Measurements from ENCODE around the gene UBALD1.

The UBALD1 gene

DNA sequence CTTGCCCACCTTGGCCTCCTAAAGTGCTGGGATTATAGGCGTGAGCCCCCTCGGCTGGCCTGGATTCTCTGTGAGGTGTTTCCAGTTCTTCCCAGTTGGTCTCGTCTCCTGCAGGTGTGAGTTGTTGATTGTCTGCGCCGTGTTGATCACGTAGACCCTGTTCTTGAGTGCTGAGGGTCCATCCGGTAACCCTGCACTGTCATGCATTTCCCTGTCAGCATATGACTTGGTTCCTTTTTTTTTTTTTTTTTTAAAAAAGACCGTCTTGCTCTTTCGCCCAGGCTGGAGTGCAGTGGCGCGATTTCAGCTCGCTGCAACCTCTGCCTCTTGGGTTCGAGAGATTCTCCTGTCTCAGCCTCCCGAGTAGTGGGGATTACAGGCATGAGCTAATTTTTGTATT is 27.2 kb upstream of the UBALD1 start:
- DNase-seq, result no peak

DNA sequence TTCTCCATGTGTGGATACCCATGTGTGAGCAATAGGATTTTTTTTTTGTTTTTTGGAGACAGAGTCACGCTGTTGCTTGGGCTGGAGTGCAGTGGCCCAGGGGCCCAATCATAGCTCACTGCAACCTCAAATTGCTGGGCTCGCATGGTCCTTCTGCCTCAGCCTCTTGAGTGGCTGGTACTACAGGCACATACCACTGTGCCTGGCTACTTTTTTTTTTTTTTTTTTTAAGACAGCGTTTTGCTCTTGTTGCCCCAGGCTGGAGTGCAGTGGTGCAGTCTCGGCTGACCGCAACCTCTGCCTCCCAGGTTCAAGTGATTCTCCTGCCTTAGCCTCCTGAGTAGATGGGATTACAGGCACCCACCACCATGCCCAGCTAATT is 26.6 kb upstream of the UBALD1 start:
- no peak for DNase-seq

DNA sequence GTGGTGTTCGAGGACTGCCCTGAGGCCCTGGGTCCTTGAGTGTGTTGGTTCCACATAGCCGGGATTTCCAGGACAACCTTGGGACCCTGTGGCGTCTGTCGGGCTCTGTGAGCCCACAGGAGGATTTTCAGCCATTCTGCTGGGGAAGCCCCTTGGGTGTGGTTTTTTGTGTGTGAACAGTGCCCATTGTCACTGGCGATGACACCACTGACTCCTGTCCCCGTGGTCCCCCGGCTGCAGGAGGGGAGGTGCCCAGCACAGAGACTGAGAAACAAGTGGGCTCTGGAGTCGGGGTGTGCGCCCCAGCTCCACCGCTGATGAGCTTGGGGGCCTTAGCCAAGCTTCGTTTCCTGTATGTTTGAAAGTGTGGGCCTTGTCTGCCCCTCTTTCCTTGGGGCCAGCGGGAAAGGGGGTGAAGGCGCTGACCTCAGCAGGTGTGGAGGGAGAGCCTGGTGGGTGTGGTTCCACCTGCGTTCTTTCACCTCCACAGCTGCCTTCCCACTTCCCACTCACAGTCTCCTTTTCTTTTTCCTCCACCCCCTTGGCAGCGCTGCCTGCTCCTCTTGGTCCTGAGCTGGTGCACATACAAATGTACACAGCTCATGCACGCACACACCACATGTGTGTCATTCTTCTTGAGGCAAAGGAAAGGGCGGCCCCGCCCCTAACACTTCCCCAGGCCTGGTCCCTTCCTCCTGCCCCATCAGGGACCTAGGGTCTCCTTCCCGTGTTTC is 26.1 kb upstream of the UBALD1 start:
- DNase-seq, result no peak

DNA sequence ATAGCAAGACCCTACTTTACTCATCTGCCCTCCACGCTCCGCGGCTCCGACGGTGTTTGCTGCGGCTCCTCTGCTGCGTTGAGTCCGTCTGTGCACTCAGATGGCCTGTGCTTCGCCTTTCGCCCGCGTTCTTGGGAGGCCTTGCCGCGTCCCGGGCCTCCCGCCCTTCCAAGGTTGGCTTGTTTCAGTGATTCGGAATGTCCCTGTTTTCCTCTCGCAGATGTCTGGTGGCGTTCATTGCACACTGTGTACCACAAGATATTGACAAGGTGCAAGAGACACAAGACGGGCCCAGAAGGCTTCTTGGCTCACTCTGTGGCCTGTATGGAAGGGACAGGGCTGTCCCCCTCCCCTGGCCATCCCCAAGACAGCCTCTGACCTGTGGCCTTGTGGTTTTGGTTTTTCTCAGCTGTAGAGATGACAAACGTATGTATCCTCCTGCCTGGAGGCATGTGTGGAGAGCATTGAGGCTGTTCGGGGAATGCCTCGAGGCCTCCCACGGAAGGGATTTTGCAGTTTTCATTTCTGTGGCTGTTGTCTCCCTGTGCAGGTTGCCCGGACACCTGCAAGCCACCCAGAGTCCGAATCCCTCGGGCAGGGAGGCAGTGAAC is 25.3 kb upstream of the UBALD1 start:
- no peak for DNase-seq

DNA sequence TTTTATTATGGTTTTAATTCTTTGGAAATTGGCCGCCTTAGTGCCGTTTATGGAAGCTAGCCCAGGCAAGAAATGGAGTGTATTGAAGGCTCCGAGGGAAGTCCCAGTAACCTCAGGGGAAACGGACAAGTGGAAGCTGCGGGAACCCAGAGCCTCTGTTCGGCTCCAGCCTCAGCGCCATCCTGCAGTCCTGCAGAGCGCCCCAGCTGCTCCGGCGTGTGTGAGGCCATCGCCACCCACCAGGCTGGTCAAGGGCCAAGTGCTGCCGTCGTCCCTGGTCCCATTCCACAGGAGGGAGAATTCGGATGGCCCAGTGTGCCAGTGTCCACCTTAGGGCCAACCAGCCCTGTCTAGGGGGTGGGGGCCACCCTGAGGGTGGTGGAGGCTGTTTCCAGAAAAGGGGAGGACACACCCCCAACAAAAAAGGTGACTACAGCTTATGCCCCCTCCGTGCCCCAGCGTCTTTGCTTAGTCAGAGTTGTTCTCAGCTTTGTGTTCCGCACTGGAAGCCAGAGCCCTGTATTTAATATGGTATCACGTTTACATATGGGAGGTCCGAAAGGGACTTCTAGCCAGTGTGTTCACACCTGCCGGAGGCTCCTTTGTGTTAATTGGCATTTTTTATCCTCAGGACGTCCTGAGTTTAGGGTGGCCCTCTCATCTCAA is 22.9 kb upstream of the UBALD1 start:
- no peak for DNase-seq

DNA sequence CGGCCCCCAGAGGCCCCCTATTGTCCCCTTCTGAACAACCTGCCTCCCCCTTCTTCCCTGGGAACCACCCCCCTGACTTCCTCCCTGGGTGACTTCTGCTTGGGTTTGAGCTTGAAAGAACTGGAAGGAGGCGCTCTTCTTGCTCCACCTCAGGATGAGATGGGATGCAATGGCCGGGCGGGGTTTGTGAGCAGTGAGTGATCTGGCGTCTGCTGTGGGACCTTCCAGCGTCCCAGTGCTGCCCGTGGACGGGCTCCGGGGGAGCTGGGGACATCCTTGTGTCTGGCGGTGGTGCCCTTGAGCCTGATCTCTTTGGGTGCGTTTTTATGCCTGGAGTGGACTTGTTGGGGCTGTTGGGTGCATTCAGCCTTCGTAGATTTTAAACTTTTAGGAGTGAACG is 21.5 kb upstream of the UBALD1 start:
- DNase-seq, result no peak

DNA sequence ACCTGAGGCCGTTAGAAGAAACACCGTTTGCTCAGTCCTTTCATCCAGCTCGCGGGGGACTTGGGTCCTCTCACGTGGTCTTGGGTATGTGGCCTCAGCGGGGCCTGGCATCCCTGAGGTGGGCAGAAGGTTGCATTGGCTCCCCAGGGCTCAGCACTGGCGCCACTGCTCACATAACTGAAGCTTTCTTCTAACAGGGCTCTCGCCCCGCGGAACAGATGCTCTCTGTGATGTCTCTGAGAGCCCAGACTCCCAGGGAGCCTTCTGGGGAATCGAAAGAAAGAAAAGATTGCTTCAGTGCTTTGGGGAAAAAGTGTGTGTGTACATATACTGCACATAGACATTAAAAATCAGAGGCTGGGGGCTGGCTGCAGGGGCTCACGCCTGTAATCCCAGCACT is 20.1 kb upstream of the UBALD1 start:
- DNase-seq, result no peak

DNA sequence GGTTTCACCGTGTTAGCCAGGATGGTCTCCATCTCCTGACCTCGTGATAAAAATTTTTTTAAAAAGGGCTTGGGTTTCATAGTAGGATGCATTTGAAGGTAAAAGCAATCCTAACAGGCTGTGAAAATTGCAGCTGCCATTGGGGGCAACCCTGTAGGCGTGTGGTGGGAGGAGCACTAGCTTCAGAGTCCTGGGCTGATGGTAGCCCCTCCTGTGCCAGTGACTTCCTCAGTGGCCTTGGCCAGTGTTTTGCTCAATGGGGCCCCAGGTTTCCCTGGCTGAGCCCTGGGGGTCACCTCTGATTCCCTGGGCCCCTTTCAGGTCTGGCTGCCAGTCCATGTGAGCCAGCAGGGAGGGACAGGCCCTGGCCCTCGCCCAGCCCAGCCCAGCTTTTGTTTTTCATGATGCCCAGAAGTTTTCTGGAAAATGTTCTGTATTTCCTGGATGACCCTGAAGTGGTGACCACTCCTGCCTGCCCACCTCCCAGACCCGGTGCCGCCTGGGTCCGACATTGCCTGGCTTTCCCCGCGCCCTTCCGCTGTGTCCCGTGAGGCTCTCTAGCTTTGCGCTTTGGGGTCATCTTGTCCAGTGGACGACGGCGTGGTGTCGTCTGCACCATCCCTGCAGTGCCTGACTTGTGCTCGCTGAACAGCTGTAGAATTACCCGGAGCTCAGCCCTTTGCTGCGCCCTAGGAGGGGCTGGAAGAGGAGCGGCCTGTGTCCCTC is 19.4 kb upstream of the UBALD1 start:
- DNase-seq, result no peak

DNA sequence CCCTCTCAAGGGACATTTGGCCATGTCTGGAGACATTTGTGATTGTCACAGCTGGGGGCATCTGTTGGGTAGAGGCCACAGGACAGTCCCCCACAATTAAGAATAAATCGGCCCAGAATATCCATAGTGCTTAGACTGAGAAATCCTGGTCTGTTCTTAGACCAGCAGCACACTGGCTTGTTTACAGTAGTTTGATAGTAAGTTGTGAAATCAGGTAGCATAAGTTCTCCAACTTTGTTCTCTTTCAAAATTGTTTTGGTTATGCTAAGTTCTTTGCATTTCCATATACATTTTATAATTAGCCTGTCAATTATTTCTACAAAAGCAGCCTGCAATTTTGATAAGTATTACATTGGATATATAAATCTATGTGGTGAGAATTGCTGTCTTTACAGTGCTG is 16.8 kb upstream of the UBALD1 start:
- no peak for DNase-seq

DNA sequence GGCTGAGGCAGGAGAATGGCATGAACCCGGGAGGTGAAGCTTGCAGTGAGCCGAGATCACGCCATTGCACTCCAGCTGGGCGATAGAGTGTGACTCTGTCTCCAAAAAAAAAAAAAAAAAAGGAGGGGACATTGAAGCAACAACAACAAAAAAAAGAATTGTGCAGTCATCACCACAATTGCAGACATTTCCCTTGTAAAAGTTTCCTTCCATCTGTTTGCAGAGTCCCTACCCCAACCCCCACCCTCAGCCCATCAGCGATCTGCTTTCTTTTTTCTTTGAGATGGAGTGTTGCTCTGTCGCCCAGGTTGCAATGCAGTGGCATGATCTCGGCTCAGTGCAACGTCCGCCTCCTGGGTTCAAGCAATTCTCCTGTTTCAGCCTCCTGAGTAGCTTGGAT is 13.6 kb upstream of the UBALD1 start:
- DNase-seq, result no peak

DNA sequence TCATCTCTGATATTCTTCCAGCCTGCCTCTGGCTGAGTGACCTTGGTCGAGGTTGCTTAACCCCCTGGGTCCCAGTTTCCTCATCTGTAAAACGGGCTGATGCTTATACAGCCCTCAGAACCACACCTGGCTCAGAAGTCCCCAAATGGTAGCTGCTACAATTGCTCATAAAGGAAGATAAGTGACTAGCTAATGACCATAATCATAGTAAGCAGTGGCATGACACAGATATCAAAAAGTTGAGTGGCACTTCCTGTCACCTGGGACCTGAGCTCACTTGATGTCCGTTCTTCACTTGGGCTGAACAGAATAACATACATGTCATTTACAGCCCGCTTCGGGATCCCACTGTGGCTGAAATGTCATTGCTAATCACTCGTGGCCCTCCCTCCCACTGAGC is 11.7 kb upstream of the UBALD1 start:
- no peak for DNase-seq

DNA sequence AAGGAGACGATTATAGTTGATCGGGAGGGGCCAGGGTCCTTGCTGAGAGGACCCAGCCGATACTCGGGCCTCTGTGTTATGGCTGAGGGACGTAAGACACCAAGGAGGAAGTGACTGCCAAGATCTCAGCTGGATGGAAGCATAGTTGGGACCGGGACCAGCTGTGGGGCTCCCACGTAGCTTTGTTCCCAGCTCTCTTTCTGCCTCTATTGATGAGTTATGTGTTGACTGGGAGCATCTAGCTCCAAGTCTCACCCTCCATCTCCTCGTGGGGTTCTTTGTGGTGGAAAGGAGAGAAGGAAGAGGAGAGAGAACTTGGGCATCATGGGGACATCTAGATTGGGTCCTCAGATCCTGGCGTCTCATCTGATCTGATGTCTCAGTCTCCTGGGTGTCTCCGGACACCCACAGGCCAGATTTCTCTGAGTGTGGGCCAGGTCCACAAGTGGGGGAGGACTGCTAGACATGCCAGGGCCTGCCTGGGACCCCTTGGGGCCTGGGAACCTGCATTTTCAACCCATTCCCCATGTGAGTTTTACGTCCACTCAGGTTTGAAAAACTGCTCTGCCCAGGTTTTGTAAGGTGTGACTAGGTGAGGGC is 11.0 kb upstream of the UBALD1 start:
- DNase-seq, result no peak

DNA sequence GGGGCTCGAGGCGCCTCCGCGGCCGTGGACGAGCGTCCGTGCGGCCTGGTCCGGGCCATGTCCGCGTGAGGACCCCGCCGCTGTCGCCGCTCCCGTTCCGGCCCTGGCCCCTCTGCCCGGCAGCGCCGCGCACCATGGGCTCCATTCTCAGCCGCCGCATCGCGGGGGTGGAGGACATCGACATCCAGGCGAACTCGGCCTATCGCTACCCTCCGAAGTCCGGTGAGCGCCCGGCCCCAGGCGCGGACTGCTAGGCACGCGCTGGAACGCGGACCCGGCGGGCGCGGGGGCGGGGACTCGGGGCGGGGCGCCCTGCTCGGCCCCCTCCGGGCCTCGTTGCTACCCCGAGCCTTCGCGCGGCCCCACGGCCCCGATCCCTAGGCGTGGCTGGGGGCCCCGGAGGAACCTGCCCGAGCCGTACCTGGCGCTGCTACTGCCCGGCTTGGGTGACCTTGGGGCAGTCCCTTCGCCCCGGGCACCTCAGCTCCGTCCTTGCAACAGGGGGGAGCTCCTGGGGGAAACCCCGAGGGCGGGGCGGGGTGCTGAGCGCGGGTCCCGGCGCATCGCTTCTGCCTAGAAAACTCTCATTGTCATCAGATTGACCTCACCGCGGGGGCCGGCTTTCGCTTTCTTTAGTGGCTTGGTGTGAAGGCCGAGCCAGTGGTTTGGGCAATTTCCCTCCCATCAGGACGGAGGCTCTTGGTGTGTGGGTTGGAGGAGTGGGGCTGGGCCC is 10.3 kb upstream of the UBALD1 start:
- DNase-seq, result no peak

DNA sequence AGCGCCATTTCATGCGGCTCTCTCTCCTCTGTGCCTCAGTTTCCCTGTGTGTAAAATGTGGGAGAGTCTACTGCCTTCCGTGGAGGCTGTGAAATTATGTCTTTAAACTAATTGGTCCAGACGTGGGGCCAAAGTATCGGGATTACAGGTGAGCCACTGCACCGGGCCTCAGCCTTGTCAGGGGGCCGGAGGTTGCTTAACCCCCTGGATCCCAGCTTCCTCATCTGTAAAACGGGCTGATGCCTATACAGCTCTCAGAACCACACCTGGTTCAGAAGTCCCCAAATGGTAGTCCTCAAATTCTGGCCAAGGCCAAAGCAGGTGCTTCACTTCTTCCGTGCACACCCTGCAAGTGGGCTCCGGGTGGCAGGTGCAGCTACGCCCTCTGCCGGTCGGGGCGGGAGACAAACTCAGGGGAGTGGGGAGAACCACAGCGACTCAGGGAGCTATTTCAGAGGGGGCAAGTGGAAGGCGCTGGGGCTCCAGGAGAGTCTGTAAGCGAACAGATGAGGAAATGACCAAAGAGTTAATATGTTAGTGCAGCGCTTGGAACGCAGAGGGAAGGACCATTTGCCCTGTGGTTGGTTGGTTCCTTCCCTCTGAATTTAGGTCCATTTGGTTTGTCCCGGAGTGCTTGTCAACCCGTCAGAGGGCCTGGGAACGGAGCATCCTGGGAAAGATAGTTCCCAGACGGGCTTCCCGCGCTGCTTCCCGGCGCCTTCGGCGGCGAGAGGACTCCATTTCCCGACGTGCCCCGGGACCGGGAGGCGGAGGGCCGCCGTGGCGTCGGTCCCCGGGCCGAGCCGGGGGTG is 9.5 kb upstream of the UBALD1 start, which contains the start of gene MGRN1:
Gene MGRN1 (plus strand): TSS at position 812 of the 812 bp plus-strand sequence. CDS start 135 bp downstream, outside the sequence.
- DNase-seq, result peak; percentile 77

DNA sequence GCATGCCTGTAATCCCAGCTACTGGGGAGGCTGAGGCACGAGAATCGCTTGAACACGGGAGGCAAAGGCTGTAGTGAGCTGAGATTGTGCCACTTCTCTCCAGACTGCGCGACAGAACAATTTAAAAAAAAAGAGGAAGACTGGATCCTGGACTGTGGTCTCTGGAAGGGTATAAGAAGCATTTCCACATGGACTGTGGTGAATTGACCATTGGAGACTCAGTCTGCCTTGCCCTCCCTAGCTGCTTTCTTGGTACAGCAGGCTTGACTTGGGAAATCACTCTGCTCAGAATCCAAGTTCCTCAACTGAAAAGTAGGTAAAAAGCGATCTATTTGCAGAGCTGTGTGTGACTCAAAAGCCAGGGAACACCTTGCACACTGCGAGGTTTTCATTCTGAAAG is 8.9 kb upstream of the UBALD1 start:
- no peak for DNase-seq

DNA sequence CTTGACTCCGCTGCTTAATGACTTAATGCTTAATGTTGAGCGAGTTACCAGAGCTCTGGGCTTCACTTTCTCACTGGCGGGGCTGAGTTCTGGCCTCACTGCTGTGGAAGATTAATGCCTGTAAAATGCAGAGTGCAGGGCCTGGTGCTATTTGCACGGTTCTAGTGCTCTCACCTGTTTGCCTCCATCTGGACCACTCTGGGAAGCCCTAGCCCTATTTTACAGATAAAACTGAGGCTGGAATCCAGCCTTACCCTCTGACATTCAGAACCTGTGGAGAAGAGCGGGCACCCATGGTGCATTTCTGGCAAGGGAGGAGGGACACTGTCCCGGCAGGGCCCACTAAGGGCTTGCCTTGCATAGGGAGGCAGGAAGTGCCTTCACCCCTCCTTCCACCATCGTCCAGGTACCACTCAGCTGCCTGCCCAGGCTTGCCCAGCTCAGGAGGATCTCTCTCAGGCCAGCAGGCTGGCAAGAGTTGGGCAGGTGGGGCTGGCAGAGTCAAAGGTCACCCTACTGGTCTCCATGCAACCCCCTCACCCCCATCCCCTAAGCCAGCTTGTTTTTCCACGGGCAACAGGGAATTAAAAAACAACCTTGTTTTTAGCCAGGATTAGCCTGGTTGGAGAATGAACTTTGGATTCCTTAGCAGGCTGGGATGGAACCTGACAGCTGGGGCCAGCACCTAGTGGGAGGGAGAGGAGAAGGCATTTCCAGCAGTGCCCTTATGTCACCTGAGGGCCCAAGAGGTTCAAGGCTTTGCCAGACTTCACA is 4.1 kb upstream of the UBALD1 start:
- DNase-seq, result no peak

DNA sequence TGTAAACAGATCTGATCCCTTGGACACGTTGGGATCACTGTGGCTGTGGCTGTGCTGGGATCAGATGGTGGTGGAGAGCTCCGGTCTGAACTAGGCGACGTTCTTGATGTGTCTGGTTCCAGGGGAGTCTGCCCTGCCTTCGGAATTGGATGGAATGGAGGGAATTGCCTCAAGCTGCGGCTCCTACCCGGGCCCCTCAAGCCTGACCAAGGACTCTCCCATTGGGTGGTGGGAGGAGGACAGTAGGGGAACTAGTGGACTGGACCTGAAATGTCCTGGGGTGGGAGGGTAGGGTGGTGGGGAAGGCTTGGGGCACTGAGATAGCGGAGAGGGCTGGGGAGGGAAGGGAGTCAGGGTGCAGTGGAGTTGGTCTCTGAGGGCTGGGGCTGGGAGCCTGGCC is 3.2 kb upstream of the UBALD1 start:
- no peak for DNase-seq

DNA sequence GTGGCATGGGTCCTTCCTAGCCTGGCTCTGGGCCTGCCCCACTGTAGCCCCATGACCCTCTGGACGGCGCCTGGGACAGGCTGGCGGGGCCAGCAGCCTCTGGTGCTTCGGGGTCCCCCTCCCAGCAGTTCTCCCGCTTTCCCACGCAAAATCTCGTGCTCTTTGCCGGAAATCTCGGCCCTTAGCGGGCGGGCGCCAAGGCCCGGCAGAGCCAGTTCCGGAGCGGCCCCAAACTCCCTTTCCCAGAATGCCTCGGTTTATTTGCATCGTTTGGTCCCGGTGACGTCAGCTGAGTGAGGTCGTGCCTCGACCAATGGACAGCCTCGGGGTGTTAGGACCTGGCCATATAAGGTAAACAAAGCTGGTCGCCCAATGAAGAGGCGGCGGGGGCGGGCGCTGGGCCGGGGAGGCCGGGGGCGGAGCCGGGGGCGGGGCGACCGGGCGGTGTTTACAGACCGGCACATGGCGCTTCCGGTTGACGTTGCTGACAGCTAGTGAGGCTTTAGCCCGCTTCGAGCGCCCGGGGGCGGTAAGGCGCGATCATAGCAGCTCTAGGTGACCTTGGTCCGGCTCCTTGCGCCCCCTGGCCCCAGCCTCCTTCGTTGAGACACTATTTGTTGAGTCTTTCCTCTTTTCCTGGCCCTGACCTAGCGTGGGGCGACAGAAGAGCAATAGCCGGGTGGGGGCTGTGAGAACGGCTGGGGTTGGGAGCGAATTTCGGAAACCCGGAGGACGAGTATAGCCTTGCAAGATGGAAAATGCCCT is 1.5 kb upstream of the UBALD1 start:
- peak; percentile 95 for DNase-seq

DNA sequence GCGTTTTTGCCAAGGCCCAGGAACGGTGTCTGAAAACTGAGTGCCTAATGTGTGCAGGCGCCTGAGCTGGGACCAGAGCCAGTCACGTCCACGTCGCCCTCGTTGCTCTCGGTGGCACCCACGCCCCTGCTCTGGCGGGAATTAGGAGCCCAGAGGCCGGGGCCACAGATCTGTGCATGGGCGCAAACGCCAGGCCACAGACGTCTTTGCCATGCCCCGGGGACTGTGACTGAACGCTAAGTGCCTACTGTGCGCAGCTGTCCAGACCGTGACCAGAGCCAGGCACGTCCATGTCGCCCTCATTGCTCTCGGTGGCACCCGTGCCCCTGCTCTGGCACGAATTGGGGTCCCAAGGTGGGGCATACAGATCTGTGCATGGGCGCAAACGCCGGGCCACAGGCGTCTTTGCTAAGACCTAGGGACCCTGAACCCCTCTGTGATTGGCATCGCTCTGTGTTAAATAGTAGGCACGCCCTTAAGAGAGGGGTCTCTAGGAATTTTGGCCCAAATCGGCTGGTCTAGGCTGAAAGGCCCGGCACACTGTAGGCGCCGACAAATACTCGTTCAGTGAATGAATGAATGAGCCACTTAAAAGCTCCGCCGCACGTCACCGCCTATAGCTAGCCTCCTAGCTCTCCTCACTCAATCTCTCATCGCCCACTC is 827 bp upstream of the UBALD1 start:
- DNase-seq, result no peak

Measured in NCI-H510A (cell line).